Duodenal mucosa (tissue), 2 donors: ENCODE results near the gene EAF1.

Experiments
- H3K27ac ChIP-seq: one replicate; pipeline ENCODE4 v1.7.0; 2013; ENCODE audit warnings: low read depth, low read length
- H3K27me3 ChIP-seq, 2 donors: one replicate each; pipeline ENCODE4 v1.7.0; 2013; ENCODE audit warnings: low read length in 2 of 2, control low read depth in 1 of 2; ENCODE audit not compliant: insufficient read depth in 2 of 2, control insufficient read depth in 1 of 2
- H3K36me3 ChIP-seq, 2 donors: one replicate each; pipeline ENCODE4 v1.7.0; 2013; ENCODE audit warnings: low read length in 2 of 2, control low read depth in 1 of 2; ENCODE audit not compliant: insufficient read depth in 2 of 2, control insufficient read depth in 1 of 2
- H3K4me1 ChIP-seq, 2 donors: one replicate each; pipeline ENCODE4 v1.7.0; 2013; ENCODE audit warnings: low read length in 2 of 2, control low read depth in 1 of 2; ENCODE audit not compliant: insufficient read depth in 2 of 2, control insufficient read depth in 1 of 2
- H3K4me3 ChIP-seq, 2 donors: one replicate each; pipeline ENCODE4 v1.7.0; 2013; ENCODE audit warnings: low read length in 2 of 2, low read depth in 1 of 2
- H3K9ac ChIP-seq, 2 donors: one replicate each; pipeline ENCODE4 v1.7.0; 2013; ENCODE audit warnings: low read length in 2 of 2, low read depth in 1 of 2
- H3K9me3 ChIP-seq, 2 donors: one replicate each; pipeline ENCODE4 v1.7.0; 2013; ENCODE audit warnings: low read length in 2 of 2, control low read depth in 1 of 2; ENCODE audit not compliant: control insufficient read depth in 1 of 2

Gene EAF1

GRCh38 chr3:15458212-15458780, 30.9 kb downstream of the EAF1 start:
- Histone ChIP-seq H3K9me3 (no peaks in the 10 kb centered on the region), H3K27ac (no peak overlapping the region), H3K9ac (no peak overlapping the region), H3K27me3 (no peaks in the 10 kb centered on the region), H3K36me3 (no peaks in the 10 kb centered on the region), H3K4me3 (no peak overlapping the region), H3K4me1 (no peaks in the 10 kb centered on the region)

- H3K9ac ChIP-seq, result no peak overlapping the region
- H3K4me1 ChIP-seq, result no peaks in the 10 kb centered on the region
- H3K4me3 ChIP-seq, result no peak overlapping the region
- H3K27ac ChIP-seq, result no peak overlapping the region
- no peaks in the 10 kb centered on the region for H3K27me3 ChIP-seq
- no peaks in the 10 kb centered on the region for H3K36me3 ChIP-seq
- H3K9me3 ChIP-seq, result no peaks in the 10 kb centered on the region
Observed at GRCh38 chr3:15460891-15461531, 33.6 kb downstream of the EAF1 start.

GRCh38 chr3:15462451-15462850, 35.1 kb downstream of the EAF1 start:
- no peak overlapping the region for H3K4me3 ChIP-seq
- no peak overlapping the region for H3K9ac ChIP-seq
- no peaks in the 10 kb centered on the region for H3K36me3 ChIP-seq
- no peaks in the 10 kb centered on the region for H3K27me3 ChIP-seq
- H3K27ac ChIP-seq, result no peak overlapping the region
- H3K4me1 ChIP-seq, result no peaks in the 10 kb centered on the region
- no peaks in the 10 kb centered on the region for H3K9me3 ChIP-seq

GRCh38 chr3:15465876-15466585, 38.6 kb downstream of the EAF1 start:
- Histone ChIP-seq H3K9ac (no peak overlapping the region), H3K4me1 (no peaks in the 10 kb centered on the region), H3K36me3 (no peaks in the 10 kb centered on the region), H3K9me3 (no peaks in the 10 kb centered on the region), H3K4me3 (no peak overlapping the region), H3K27me3 (no peaks in the 10 kb centered on the region), H3K27ac (no peak overlapping the region)

GRCh38 chr3:15467227-15468181, 40.1 kb downstream of the EAF1 start:
- H3K36me3 ChIP-seq, result no peaks in the 10 kb centered on the region
- no peak overlapping the region for H3K27ac ChIP-seq
- H3K4me3 ChIP-seq, result no peak overlapping the region
- H3K9me3 ChIP-seq, result no peaks in the 10 kb centered on the region
- no peaks in the 10 kb centered on the region for H3K4me1 ChIP-seq
- no peaks in the 10 kb centered on the region for H3K27me3 ChIP-seq
- no peak overlapping the region for H3K9ac ChIP-seq

- Histone ChIP-seq H3K27me3 (no peaks in the 10 kb centered on the region), H3K9me3 (no peaks in the 10 kb centered on the region), H3K27ac (no peak overlapping the region), H3K4me1 (no peaks in the 10 kb centered on the region), H3K36me3 (no peaks in the 10 kb centered on the region), H3K4me3 (no peak overlapping the region), H3K9ac (no peak overlapping the region)
Observed at GRCh38 chr3:15470261-15470660, 42.9 kb downstream of the EAF1 start.

GRCh38 chr3:15470849-15471248, 43.5 kb downstream of the EAF1 start:
- H3K9ac ChIP-seq, result no peak overlapping the region
- no peaks in the 10 kb centered on the region for H3K36me3 ChIP-seq
- H3K9me3 ChIP-seq, result no peaks in the 10 kb centered on the region
- no peaks in the 10 kb centered on the region for H3K4me1 ChIP-seq
- H3K27me3 ChIP-seq, result no peaks in the 10 kb centered on the region
- no peak overlapping the region for H3K4me3 ChIP-seq
- H3K27ac ChIP-seq, result no peak overlapping the region

- H3K36me3 ChIP-seq, result no peaks in the 10 kb centered on the region
- H3K27ac ChIP-seq, result no peak overlapping the region
- no peaks in the 10 kb centered on the region for H3K4me1 ChIP-seq
- no peaks in the 10 kb centered on the region for H3K9me3 ChIP-seq
- H3K4me3 ChIP-seq, result no peak overlapping the region
- H3K9ac ChIP-seq, result no peak overlapping the region
- no peaks in the 10 kb centered on the region for H3K27me3 ChIP-seq
Observed at GRCh38 chr3:15471861-15472260, 44.5 kb downstream of the EAF1 start.

- no peaks in the 10 kb centered on the region for H3K9me3 ChIP-seq
- H3K27me3 ChIP-seq, result no peaks in the 10 kb centered on the region
- no peak overlapping the region for H3K27ac ChIP-seq
- H3K36me3 ChIP-seq, result no peaks in the 10 kb centered on the region
- no peaks in the 10 kb centered on the region for H3K4me1 ChIP-seq
- no peak overlapping the region for H3K9ac ChIP-seq
- no peak overlapping the region for H3K4me3 ChIP-seq
Observed at GRCh38 chr3:15475161-15475560, 47.8 kb downstream of the EAF1 start.

GRCh38 chr3:15476378-15476777, 49.0 kb downstream of the EAF1 start:
- H3K9me3 ChIP-seq, result no peaks in the 10 kb centered on the region
- H3K4me1 ChIP-seq, result no peaks in the 10 kb centered on the region
- H3K27me3 ChIP-seq, result no peaks in the 10 kb centered on the region
- no peak overlapping the region for H3K27ac ChIP-seq
- H3K4me3 ChIP-seq, result no peak overlapping the region
- H3K36me3 ChIP-seq, result no peaks in the 10 kb centered on the region
- no peak overlapping the region for H3K9ac ChIP-seq
